ENCODE data around the gene GPA33. TPM values are rescaled to one million over a fixed set of nuclear protein-coding genes. Genes with fewer than 3 reads are reported as not detected.

GPA33 gene
- total and polyA plus RNA-seq, 12 donors, result 0.03 to 0.79 (median 0.21) TPM; not detected in 6

DNA sequence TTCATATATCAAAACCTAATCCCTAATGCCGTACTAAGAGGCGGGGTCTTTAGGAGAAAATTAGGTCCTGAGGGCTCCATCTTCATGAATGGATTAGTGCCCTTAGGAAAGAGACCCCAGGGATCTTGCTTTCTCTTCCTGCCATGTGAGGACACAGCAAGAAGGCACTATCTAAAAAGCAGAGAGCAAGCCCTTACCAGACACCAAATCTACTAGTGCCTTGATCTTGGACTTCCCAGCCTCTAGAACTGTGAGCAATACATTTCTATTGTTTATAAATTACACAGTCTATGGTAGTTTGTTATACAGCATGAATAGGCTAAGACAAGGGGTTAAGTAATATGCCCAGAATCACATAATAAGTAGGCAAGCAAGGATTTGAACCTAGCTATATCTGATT is 46.6 kb upstream of the GPA33 start:
- WGBS, 4 donors, result 42 to 72% (median 47%) methylated on average over 2 of the region's 2 CpGs

GRCh38 chr1:167136191-167136614 is 46.0 kb upstream of the GPA33 start:
- H3K36me3 ChIP-seq (replicated peaks in 1 of 2), result no peaks in the 10 kb centered on the region
- H3K27ac ChIP-seq, result peak overlapping the region in 1 of 5 donors; percentile 41
- no peak for TF ChIP-seq CTCF (IDR thresholded peaks at IDR 0.05)
- H3K9me3 ChIP-seq (replicated peaks in 1 of 3), result no peaks in the 10 kb centered on the region
- H3K4me1 ChIP-seq (replicated peaks in 1 of 2), result no peaks in the 10 kb centered on the region
- intact Hi-C loops (cut with DNase I), result no loop called here
- no peak overlapping the region for H3K4me3 ChIP-seq
- WGBS, 4 donors, result 20 to 41% (median 25%) methylated on average over 2 of the region's 2 CpGs
- H3K27me3 ChIP-seq, result no peaks in the 10 kb centered on the region
- DNase-seq, result peak in 3 of 7 donors; percentile 22 to 83 (median 26)

More for the DNA sequence above, 46.6 kb upstream of the GPA33 start:
- Histone ChIP-seq H3K36me3 (replicated peaks in 1 of 2) (no peaks in the 10 kb centered on the region), H3K27ac (peak overlapping the region in 1 of 5 donors; percentile 41), H3K9me3 (replicated peaks in 1 of 3) (no peaks in the 10 kb centered on the region), H3K27me3 (no peaks in the 10 kb centered on the region), H3K4me1 (replicated peaks in 1 of 2) (no peaks in the 10 kb centered on the region), H3K4me3 (no peak overlapping the region)
- intact Hi-C loops (cut with DNase I), result no loop called here
- no peak for DNase-seq
- TF ChIP-seq CTCF (IDR thresholded peaks at IDR 0.05), result no peak
- TF ChIP-seq POLR2A (IDR thresholded peaks at IDR 0.05), result no peak

DNA sequence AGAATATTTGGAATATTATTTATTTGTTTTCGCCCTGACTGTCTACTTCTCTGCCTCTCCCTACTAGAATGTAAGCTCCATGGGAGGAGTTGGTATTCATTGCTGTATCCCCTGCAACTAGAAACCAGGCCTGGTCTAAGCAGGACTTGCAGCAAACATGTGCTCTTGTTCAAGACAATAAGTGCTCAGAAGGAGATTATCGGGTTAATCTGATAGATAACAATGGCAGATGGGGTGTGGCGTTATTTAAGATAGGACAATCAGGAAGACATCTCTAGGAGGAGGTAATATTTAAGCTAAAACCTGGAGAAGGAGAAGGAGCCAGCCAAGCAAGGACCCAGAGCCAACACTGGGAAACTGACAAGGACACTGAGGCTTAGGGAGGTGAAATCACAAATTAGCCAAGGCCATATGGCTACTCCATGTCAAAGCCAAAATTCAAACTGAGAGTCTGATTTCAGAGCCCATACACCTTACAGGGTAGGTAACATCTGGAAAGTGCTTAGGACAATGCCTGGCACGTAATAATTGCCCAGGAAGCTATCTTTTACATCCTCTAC is 45.2 kb upstream of the GPA33 start:
- intact Hi-C loops (cut with DNase I), result no loop called here
- no peaks in the 10 kb centered on the region for H3K36me3 ChIP-seq (replicated peaks in 1 of 2)
- no peaks in the 10 kb centered on the region for H3K27me3 ChIP-seq
- WGBS, 4 donors, result 48 to 81% (median 60%) methylated on average over 4 of the region's 4 CpGs
- H3K4me1 ChIP-seq (replicated peaks in 1 of 2), result no peaks in the 10 kb centered on the region
- peak overlapping the region in 1 of 5 donors; percentile 38 for H3K27ac ChIP-seq
- H3K4me3 ChIP-seq, result no peak overlapping the region
- TF ChIP-seq POLR2A (IDR thresholded peaks at IDR 0.05) (no peak), CTCF (IDR thresholded peaks at IDR 0.05) (no peak)
- no peaks in the 10 kb centered on the region for H3K9me3 ChIP-seq (replicated peaks in 1 of 3)
- no peak for DNase-seq

GRCh38 chr1:167132301-167133010 is 42.3 kb upstream of the GPA33 start:
- DNase-seq, result no peak
- Histone ChIP-seq H3K27ac (no peak overlapping the region), H3K4me3 (no peak overlapping the region), H3K36me3 (replicated peaks in 1 of 2) (no peaks in the 10 kb centered on the region), H3K4me1 (replicated peaks in 1 of 2) (no peaks in the 10 kb centered on the region), H3K9me3 (replicated peaks in 1 of 3) (no peaks in the 10 kb centered on the region), H3K27me3 (no peaks in the 10 kb centered on the region)
- intact Hi-C loops (cut with DNase I), result no loop called here
- TF ChIP-seq POLR2A (IDR thresholded peaks at IDR 0.05) (no peak), CTCF (IDR thresholded peaks at IDR 0.05) (no peak)
- WGBS, 4 donors, result 77% methylated on average over 8 of the region's 8 CpGs
